ENCODE measurements around the gene LAMA1.
"Not testable (repeated sequence)": the region's sequence is repeated elsewhere in the genome, so short reads cannot be mapped to it uniquely, and the experiment has no call there.

LAMA1 gene, protein sequence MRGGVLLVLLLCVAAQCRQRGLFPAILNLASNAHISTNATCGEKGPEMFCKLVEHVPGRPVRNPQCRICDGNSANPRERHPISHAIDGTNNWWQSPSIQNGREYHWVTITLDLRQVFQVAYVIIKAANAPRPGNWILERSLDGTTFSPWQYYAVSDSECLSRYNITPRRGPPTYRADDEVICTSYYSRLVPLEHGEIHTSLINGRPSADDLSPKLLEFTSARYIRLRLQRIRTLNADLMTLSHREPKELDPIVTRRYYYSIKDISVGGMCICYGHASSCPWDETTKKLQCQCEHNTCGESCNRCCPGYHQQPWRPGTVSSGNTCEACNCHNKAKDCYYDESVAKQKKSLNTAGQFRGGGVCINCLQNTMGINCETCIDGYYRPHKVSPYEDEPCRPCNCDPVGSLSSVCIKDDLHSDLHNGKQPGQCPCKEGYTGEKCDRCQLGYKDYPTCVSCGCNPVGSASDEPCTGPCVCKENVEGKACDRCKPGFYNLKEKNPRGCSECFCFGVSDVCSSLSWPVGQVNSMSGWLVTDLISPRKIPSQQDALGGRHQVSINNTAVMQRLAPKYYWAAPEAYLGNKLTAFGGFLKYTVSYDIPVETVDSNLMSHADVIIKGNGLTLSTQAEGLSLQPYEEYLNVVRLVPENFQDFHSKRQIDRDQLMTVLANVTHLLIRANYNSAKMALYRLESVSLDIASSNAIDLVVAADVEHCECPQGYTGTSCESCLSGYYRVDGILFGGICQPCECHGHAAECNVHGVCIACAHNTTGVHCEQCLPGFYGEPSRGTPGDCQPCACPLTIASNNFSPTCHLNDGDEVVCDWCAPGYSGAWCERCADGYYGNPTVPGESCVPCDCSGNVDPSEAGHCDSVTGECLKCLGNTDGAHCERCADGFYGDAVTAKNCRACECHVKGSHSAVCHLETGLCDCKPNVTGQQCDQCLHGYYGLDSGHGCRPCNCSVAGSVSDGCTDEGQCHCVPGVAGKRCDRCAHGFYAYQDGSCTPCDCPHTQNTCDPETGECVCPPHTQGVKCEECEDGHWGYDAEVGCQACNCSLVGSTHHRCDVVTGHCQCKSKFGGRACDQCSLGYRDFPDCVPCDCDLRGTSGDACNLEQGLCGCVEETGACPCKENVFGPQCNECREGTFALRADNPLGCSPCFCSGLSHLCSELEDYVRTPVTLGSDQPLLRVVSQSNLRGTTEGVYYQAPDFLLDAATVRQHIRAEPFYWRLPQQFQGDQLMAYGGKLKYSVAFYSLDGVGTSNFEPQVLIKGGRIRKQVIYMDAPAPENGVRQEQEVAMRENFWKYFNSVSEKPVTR (N-terminal part only)

DNA sequence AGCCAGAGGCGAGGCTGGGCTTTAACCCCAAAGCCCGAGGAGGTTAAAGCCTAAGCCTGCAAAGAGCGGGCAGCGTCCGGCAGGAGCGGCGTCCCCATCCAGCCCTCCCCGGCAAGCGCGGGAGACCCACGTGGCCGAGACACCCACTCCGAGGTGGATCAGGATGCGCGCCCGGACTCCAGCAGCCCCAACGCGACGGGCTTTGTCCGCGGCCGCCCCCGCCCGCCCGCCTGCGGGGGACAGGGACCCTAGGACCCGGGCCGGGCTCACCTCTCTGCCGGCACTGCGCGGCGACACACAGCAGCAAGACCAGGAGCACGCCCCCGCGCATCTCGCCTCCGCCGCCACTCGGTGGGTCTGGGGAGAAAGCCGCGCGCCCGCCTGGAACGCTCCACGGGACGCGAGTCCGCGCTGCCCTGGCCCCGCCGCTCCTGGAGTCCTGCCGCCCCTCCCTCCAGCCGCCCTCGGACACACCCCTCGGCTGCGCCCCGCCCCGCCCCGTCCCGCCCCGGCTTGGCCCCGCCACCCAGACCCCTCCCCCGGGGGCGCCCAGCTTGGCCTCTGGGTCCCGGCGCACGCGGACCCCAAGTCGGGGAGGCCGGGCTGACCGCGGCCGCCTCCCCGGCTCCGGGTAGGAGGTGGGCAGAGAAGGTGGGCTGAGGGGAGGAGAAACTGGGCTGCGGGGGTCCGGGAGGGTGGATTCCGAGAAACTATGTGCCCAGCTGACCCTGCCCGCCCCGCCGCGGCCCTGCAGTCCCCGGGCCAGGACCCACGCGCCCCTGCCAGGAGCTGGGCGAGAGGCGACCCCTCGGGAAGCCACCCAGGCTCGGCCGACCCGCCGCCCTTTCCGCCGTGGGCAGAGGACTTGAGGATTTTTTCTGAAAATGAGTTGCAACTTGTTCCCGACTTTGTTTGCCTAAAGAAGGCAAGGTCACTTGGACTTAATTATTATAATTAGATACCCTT is at the start of gene LAMA1:
Gene LAMA1 (minus strand): TSS at position 408 of the 966 bp plus-strand sequence. CDS start 77 bp downstream, at position 331.
- DNase-seq: no peak

DNA sequence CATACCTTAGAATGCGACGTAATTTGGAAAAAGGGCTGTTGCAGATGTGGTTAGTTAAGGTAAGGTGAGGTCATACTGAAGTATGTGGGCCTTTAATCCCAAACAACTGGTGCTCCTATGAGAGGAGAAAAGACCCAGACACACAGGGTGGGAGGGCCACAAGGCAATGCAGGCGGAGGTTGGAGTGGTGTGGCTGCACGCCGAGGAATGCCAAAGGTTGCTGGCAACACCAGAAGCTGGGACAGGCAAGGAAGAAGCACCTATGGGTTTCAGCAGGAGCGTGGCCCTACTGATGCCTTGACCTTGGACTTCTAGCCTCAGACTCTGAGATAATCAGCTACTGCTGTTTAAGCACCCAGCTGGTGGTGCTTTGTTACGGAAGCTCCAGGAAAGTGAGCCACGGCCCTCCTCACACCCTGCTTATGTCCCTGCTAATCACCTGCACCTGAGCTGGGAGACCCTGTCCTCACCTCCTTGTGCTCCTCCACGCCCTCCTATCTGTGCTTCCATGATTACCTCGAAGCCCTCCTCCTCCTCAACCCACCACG is 48.3 kb upstream of the LAMA1 start:
- no peak for DNase-seq

DNA sequence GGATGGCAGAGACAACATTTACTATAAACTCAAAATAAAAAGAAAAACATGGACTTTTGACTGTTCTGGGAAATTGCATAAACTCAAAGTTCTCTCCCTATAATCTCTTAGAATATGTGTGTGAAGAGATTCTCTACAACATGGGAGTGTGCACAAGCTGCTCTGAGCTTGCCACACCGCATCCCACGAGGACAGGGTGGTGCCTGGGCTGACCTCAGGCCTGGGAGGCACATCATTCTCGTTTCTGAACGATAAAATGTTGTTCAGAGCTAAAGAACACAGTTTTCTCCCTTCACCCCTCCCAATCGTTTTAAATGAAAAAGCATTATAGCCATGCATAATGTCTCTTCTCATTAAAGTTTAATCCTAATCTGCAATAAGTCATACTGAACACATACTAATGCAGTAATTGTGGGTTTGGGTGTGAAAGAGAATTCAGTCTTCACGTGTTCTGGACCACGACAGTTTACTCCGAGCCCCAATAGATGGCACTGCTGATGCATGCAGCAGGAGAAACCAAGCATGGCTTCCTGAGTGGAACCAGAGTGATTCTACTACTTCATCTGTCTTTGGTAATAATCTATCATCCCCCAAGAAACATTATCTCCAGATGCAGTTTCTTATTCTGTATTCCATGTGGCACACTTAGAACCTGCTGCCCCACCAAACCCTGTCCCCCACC is 46.9 kb upstream of the LAMA1 start:
- DNase-seq: no peak

DNA sequence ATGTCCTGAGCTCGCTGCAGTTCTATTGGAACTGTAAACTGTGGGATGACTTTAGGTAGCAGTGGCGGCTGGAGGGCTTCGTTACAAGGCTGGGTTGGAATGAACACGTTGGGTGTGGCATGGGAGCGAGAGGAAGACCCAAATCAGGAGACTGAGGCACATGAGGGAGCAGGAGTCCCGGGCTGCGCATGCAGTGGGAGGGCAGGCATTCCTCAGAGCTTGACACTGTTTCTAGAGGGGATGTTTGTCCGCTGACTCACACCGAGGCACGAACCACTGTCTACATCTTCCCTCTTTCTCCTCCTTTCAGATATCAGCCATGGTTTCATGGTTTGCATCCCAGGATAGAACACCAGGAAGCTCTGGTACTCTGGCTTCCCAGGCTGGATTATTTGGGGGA is 40.6 kb upstream of the LAMA1 start:
- no peak for DNase-seq

DNA sequence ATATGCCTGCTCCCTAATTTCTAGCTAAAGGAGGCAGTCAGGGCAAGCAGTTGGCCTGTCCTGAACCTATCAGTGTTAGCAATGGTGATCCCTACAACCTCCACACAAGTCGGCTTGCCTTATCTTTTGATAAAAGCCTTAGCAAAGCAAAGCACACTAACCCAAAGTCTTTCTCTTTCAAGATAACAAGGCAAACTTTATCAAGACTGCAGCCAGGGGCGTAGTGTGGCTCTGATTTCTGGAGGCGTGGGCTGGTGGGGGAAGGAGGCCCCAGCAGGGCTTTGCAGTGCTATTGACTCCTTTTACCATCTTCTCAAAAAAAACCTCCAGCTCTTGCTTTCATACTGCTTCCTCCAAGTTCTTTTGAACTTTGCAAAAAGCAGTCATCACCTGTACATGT is 40.2 kb upstream of the LAMA1 start:
- DNase-seq: no peak

DNA sequence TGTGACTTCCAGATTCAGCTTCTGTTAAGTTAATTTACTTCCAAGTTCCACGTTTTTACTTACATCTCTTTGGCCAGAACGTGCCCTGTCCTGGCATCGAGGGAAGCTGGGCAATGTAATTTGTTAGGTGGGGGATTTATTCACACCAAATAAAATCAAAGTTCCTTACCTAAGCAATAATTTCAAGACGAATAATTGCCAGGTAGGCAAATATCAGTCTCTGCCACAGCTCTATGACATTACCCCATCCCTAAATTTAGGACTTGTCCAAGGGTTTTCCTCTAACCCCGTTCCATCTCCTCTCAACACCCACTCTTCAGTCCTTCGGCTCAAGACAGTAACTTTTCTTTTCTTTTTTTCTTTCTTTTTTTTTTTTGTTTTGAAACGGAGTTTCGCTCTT is 38.3 kb upstream of the LAMA1 start:
- no peak for DNase-seq

DNA sequence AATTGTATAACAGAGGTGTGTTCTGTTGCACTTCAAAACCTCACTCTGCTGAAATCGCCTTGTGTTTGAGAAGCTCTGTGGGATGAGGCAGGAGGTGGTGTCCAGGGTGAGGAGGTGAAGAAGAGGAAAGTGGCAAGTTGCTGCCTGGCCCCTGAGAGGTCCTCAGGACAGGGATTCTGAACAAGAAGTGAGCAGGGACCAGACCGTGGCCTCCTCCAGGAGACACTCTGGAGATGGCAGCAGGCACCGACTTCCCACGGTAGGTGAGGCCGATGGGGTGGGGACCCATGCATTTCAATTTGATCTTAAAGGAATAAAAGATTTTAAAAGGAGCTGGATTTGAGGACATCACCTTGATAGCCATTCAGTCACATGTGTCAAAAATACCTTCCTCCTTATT is 37.5 kb upstream of the LAMA1 start:
- DNase-seq: no peak

DNA sequence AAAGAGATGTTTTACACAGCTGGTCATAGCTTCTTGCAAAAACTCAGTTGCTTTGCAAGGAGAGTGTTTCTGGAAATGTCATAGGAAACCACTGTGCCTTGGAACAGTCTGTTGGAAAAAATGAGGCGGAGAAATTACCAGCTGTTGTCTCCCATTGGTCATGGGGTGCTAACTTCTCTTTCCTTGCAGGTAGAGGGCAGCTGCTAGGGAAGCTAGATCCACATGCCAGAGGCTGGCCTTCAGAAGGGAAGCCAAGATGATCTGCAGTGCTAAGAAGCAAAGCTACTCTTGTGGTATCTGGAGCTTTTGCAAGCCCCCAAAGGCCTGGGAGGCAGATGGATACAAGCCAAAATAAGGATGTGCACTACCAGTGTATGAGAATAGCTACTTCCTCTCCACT is 34.8 kb upstream of the LAMA1 start:
- DNase-seq: no peak

DNA sequence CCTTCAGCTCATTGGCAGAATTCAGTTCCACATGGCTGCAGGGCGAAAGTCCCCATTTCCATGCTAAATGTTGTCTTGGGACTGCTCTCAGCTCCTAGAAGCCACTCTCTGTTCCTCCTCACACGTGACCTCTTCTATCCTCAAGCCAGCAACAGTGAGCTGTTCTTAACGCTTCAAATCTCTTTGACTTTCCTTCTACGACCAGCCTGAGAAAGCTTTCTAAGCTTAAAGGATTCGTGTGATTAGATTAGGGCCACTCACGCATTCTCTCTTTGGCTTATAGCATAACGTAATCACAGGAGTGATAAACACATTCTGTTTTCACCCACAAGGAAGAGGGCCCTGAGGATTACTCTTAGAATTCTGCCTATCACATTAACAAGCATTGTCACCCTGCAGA is 29.8 kb upstream of the LAMA1 start:
- no peak for DNase-seq

DNA sequence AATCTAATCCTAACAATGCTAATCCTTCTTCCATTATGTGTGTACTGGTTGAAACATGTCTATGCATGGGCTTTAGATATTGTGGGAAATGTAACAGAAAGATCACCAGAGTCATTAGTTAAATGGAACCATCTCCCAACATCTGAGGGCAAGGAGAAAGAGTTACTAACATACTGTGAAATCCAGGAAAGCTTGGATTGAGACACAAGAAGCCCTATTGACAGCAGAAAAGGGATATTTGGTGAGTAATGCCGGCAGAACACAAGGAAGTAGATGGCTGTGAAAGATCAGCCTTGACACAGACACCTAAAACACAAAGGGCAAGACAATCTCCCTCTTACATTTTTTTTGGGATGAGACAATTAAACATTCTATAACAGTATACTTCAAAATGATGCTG is 28.5 kb upstream of the LAMA1 start:
- DNase-seq: no peak

DNA sequence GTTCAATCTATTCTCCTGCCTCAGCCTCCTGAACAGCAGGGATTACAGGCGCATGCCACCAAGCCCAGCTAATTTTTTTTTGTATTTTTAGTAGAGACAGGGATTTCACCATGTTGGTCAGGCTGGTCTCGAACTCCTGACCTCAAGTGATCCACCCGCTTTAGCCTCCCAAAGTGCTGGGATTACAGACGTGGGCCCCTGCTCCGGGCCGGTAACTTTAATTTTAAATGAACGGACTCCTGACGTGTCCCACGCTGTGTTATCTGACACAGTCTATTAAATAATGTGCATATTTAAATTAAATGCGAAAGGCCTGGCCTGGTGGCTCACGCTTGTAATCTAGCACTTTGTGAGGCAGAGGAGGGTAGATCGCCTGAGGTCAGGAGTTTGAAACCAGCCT is 27.3 kb upstream of the LAMA1 start:
- not testable (repeated sequence) for DNase-seq

DNA sequence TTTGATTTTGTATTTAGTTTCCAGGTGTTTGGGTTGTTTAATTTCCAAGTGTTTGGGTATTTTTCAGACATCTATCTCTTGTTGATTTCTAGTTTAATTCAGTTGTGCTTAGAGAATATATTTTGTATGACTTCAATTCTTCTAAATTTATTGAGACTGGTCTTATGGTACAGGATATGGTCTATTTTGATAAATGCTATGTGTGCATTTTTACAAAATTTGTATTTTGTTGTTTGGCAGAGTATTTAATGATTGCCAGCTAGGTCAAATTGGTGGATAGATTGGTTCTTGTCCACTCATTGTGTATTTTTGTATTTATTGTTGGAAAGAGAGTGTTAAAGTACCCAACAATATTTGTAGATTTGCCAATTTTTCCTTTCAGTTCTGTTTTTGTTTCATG is 23.7 kb upstream of the LAMA1 start:
- no peak for DNase-seq

DNA sequence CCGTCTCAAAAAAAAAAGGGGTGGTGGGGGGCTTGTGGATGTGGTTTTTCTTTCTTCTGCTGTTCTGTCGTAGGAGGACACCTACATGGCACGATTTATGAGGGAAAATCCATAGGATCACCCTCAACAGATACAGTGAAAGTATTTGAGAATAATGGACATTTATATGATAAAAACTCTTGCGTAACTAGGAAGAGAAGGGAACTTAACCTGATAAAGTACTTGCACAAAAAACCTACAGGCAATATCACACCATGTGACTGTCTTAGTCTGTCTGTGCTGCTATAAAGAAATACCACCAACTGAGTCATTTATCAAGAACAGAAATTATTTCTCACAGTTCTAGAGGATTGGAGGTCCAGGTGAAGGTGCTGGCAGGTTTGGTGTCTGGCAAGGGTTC is 21.8 kb upstream of the LAMA1 start:
- no peak for DNase-seq

DNA sequence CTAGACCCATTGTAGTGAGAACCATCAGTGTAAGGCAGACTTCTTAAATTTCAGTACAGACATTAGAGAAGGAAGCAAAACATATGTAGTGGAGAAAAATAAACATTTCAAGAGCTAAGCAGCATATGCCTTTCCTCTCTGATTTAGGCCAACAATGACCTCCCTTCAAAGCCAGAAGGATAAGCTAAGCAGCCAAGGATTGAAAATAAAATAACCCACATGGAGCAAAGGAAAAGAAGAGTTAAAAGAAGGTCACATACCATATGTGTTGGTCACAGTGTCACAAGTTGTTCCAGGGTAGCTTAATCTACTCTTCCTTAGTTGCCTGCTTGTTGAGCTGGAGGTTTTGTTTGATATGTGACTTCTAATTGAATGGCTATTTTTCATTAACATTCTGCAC is 15.6 kb upstream of the LAMA1 start:
- no peak for DNase-seq

DNA sequence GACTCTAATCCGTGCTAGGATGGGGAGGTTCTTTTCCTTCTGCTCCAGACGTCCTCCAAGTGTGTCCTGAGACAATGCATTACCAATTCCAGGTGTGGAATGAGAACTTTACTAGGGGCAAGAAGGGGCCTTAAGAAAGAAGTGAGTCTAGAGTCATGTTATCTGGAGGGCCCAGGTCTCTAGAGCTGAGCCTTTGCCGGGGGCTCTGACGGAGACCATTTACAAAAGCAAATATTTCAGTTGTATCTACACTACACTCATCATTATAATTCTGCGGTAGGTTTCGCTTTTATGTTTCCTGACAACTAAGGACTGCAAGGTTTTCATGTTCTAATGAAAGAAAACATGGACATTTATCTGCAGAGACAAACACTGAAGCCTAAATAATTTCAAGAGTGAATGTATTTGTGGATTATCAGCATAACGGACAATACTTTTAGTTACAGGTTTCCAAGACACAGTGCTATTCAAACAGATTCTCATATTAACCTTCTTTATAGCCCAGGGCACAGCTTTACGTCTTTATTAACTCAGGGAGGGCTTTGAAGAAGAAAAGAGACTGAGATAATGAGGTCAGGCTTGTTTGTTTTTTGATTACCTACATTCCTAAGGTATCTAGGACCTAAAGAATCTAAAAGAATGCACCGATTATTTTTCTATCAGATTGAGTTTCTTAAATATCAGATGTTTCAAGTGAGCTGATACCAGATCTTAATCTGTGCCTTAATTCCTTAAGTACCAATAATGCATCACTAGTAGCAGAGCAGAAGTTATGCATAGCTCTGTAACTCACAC is 15.0 kb upstream of the LAMA1 start:
- no peak for DNase-seq

DNA sequence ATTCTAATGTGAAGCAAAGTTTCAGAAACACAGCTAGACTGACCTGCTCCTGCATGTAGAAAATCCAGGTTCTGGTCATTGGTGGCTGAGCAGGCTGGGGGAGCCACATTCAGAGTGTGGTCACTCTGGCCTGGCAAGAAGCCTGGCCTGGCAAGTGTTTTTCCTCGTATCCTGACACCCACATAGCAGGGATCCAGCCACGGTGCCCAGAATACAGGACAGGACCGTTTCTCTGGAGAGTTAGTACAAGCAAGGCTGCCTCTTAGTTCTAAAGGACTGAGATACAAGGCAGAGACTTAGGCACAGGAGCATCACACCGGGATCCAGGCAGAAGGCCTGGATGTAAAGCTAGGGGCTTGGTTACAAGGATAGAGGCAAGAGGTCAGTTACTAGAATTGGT is 4.8 kb upstream of the LAMA1 start:
- no peak for DNase-seq

DNA sequence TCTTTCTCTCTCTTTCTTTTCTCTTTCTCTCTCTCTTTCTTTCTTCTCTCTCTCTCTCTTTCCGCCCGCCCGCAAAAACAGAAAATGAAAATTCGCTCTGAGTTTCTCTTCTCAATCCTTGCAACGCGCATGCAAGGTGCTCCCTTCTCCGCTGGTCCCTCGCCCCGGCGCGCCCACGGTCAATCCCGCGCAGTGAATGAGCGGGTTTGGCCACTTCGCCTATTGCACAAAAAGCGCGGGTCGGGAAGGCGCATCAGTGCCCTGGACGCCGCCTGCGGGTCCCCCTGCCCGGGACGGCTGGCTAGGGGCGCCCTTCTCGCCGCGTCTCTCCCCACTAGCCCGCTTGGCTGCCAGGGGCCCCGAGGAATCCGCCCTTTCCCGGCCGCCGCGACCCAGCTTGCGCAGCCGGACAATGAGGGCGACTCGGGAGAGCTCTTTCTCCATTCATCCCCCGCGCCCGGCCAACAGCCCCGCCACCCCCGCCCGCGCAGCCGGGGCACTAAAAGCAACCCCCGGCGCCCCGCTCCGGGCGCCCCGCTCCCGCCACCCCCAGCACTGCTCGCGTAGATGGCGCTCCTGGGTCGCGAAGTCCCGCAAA is 706 bp downstream of the LAMA1 start:
- no peak for DNase-seq

DNA sequence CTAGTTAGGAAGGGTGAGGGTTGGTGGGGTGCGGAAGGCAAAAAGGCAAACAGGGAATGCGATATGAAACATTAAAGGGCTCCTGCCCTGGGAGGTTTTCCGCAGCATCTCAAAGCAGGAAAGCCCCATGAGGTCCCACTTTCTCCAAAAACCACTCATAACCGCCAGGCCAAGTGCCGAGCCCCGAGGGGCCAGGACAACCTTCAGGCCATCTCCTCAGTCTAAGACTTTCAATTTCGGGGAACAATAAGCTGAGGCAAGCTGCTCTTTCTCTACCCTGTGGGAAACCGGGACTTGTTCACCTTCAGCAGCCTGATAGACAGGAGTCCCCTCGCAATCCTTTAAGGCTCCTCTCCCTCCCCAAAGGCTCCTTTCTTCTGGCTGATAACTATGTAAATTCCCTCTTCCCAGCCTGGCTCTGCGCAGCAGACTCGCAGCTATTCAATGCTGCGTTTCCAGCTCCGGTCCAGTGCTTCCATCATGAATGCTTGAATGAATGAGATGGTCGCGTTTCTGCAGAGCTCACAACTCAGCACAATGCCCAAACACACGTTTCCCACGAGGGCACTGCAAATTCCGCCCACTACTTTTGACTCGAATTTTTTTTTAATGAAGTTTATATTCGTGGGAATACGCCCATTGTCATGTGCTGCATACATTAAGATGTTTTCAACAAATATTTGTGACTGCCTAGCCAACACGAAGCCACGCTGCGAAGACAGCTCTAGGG is 1.4 kb downstream of the LAMA1 start:
- no peak for DNase-seq

DNA sequence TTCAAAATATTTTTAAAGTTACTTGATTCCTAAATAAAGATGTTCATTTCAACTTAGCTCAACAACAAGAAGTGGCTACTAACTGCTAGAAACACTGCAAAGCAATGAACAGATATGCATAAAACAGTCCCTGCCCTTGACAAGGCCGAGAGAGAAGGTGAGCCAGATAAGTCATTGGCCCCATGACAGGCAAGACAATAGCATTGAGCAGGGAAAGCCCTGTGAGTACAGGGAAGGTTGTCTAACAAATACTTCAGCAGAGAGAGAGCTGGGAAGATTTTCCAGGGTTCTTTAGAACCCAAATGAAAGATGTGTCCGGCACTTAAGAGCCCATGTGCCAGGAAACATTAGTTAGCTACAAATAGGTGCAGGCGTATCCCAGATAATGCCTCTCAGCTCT is 4.7 kb downstream of the LAMA1 start:
- DNase-seq: no peak
